GM12878 (cell line): ENCODE results near the gene CADM2. TPM values are rescaled to one million over a fixed set of nuclear protein-coding genes. Genes with fewer than 3 reads are reported as not detected.

ENCODE experiments used
- ATAC-seq: fragments of 200-7000 bp; cut with Tn5 transposase; 3 replicates; pipeline ENCODE4 v1.9.1; 2020; ENCODE audit warnings: mild to moderate bottlenecking, moderate library complexity
- BruUV-seq: library from RNA; stranded (reverse); fragments of 400-500 nt; replicated peaks from 2 replicates; lab custom pipeline; 2021; lab: Mats Ljungman, UMichigan
- CTCF ChIA-PET: fragments of 300-600 bp; sonication (Branson Sonifier 250); formaldehyde crosslinking; extraction: SDS; loops from one replicate; lab custom pipeline; 2021; ENCODE audit warnings: inconsistent platforms; lab: Yijun Ruan, JAX
- POLR2A ChIA-PET: fragments of 350-600 bp; formaldehyde crosslinking; extraction: SDS; loops from one replicate; lab custom pipeline; 2021; ENCODE audit warnings: inconsistent platforms; lab: Charles Lee
- RAD21 ChIA-PET: fragments of 300-600 bp; sonication (Branson Sonifier 250); formaldehyde crosslinking; loops from one replicate; lab custom pipeline; 2023; ENCODE audit warnings: antibody characterized with exemption; ENCODE audit not compliant: unreplicated experiment; lab: Charles Lee
- SMC1A ChIA-PET: fragments of 300-600 bp; sonication (Branson Sonifier 250); formaldehyde crosslinking; loops from one replicate; lab custom pipeline; 2023; ENCODE audit not compliant: unreplicated experiment, uncharacterized antibody; lab: Charles Lee
- DNase-seq: peaks from one replicate; pipeline ENCODE4 v3.0.0-alpha.2; 2011; ENCODE audit warnings: low read depth, low spot score
- FAIRE-seq: peaks from 3 replicates; lab custom pipeline; 2011; peaks lifted over from hg19 to GRCh38; lab: Jason Lieb, UNC
- H2AFZ ChIP-seq: 2 replicates; pipeline ENCODE4 v1.6.0; 2011; ENCODE audit warnings: low read depth, low read length, control low read depth; ENCODE audit not compliant: control insufficient read depth
- H3K27ac ChIP-seq: 2 replicates; pipeline ENCODE4 v1.5.1; 2011; ENCODE audit warnings: control low read depth; ENCODE audit not compliant: control insufficient read depth, insufficient read depth
- H3K27me3 ChIP-seq, 2 experiments: replicated peaks in 1 of 2; 2 replicates each; pipeline versions ENCODE4 v1.6.0 to v1.6.1; 2011; ENCODE audit warnings: low read length in 1 of 2; ENCODE audit not compliant: control insufficient read depth in 2 of 2, insufficient read depth in 2 of 2
- H3K36me3 ChIP-seq, 2 experiments: 2 replicates each; pipeline ENCODE4 v1.5.1; 2011; ENCODE audit warnings: low read length in 1 of 2; ENCODE audit not compliant: control insufficient read depth in 2 of 2, insufficient read depth in 2 of 2
- H3K4me1 ChIP-seq: 2 replicates; pipeline ENCODE4 v1.6.1; 2011; ENCODE audit warnings: mild to moderate bottlenecking, low read length, moderate library complexity, mixed read lengths; ENCODE audit not compliant: control insufficient read depth, insufficient read depth
- H3K4me2 ChIP-seq: 2 replicates; pipeline ENCODE4 v1.6.0; 2011; ENCODE audit warnings: control low read depth; ENCODE audit not compliant: control insufficient read depth, insufficient read depth
- H3K4me3 ChIP-seq: fragments of 200-600 bp; sonication (generic); 2 replicates; pipeline ENCODE4 v1.5.1; 2016
- H3K79me2 ChIP-seq: 2 replicates; pipeline ENCODE4 v1.6.0; 2011; ENCODE audit warnings: low read length; ENCODE audit not compliant: control insufficient read depth, insufficient read depth
- H3K9ac ChIP-seq: 2 replicates; pipeline ENCODE4 v1.8.0; 2011; ENCODE audit warnings: low read length, control low read depth, mixed read lengths; ENCODE audit not compliant: control insufficient read depth, insufficient read depth
- H3K9me3 ChIP-seq: replicated peaks from 3 replicates; pipeline ENCODE4 v1.5.1; 2011; ENCODE audit warnings: mild to moderate bottlenecking, low read length; ENCODE audit not compliant: control insufficient read depth, insufficient read depth
- H4K20me1 ChIP-seq: 2 replicates; pipeline ENCODE4 v1.6.0; 2011; ENCODE audit not compliant: control insufficient read depth, insufficient read depth
- ASH2L ChIP-seq: fragments of 300-600, 200-600 bp; sonication (generic); IDR thresholded peaks from 2 replicates; pipeline ENCODE4 v1.6.1; 2017; ENCODE audit warnings: low read depth, mild to moderate bottlenecking, borderline replicate concordance
- BCL11A ChIP-seq: IDR thresholded peaks from 2 replicates; pipeline ENCODE4 v1.6.1; 2011; ENCODE audit warnings: low read depth, low read length
- CEBPZ ChIP-seq: fragments of 150-350 bp; IDR thresholded peaks from 2 replicates; pipeline ENCODE4 v1.6.1; 2016; ENCODE audit warnings: low read depth, low read length
- FOXM1 ChIP-seq: IDR thresholded peaks from 2 replicates; pipeline ENCODE4 v1.6.1; 2012; ENCODE audit warnings: low read depth, mild to moderate bottlenecking, inconsistent platforms, low read length, moderate library complexity
- HDAC2 ChIP-seq: fragments of 200-600 bp; sonication (generic); IDR thresholded peaks from 2 replicates; pipeline ENCODE4 v1.6.1; 2017
- IKZF2 ChIP-seq, 2 experiments: fragments of 450-650 bp; IDR thresholded peaks; 2 replicates each; pipeline ENCODE4 v1.6.1; 2017; ENCODE audit warnings: mild to moderate bottlenecking in 2 of 2, moderate library complexity in 2 of 2
- MAX ChIP-seq: IDR thresholded peaks from 2 replicates; pipeline ENCODE4 v1.6.1; 2012; ENCODE audit warnings: low read depth, low read length, improper control_type of control experiment
- MEF2A ChIP-seq: IDR thresholded peaks from 2 replicates; pipeline ENCODE4 v1.6.1; 2011; ENCODE audit warnings: low read depth, mild to moderate bottlenecking, low read length, moderate library complexity; ENCODE audit not compliant: insufficient read depth
- POLR2A ChIP-seq: IDR thresholded peaks from 2 replicates; pipeline ENCODE4 v1.6.1; 2011; ENCODE audit warnings: low read depth, mild to moderate bottlenecking, low read length
- RB1 ChIP-seq: fragments of 450-650 bp; formaldehyde crosslinking; IDR thresholded peaks from 2 replicates; pipeline ENCODE4 v1.6.1; 2017; ENCODE audit warnings: mild to moderate bottlenecking, borderline replicate concordance
- STAT3 ChIP-seq: IDR thresholded peaks from 2 replicates; pipeline ENCODE4 v1.6.1; 2011; ENCODE audit warnings: low read depth, low read length, improper control_type of control experiment
- TCF7 ChIP-seq: IDR thresholded peaks from 2 replicates; pipeline ENCODE4 v1.6.1; 2014; ENCODE audit warnings: antibody characterized with exemption, borderline replicate concordance
- ZNF274 ChIP-seq: IDR thresholded peaks from one replicate; pipeline ENCODE4 v1.8.0; 2011; ENCODE audit not compliant: insufficient read length, insufficient read depth
- WGBS: methylation state at CpG from one replicate; pipeline ENCODE4 v1.1.6; 2016; ENCODE audit warnings: low lambda C conversion rate; ENCODE audit not compliant: insufficient replicate concordance, insufficient coverage; ENCODE audit errors: missing lambda C conversion rate; 5-methylcytosine and 5-hydroxymethylcytosine counted together
- in situ Hi-C: fragments of 300-500 bp; cut with MboI; formaldehyde crosslinking; loops from 9 replicates; pipeline ENCODE4 v1.14.3; 2018; ENCODE audit warnings: mixed read lengths
- intact Hi-C: fragments of 100-400 bp; cut with micrococcal nuclease; formaldehyde crosslinking; loops from one replicate; pipeline ENCODE4 v1.14.2; 2022; ENCODE audit not compliant: unreplicated experiment
- polyA plus RNA-seq, 11 experiments: library from polyadenylated mRNA; depleted of rRNA in 4 of 11; unstranded in 6 of 11; stranded (reverse) in 5 of 11; fragments of >200 nt; fragmentation: Nextera tagmentation in 4 of 11; fragmentation: Illumina TruSeq in 1 of 11; extraction: Ambion mirVana in 4 of 11; extraction: Trizol in 1 of 11; gene quantifications; 1 replicate in 1 of 11; 2 replicates in 10 of 11; pipeline versions ENCODE4 v1.2.1 to v1.2.3, GENCODE V29; 2011 to 2016; ENCODE audit warnings: inconsistent platforms in 2 of 11, missing spikeins in 2 of 11, low read depth in 1 of 11
- total RNA-seq, 4 experiments: library from RNA; depleted of rRNA in 3 of 4; stranded (reverse); fragments of >200 nt in 3 of 4; fragmentation: Illumina TruSeq in 1 of 4; extraction: Trizol in 1 of 4; gene quantifications; 2 replicates each; pipeline versions ENCODE4 v1.2.1 to v1.2.3, GENCODE V29; 2013 to 2021

CADM2 gene
- total and polyA plus RNA-seq, 10 of the 15 experiments (the other 5 are each of a cell fraction or from before 2014, with no cell fraction given): 0.13 TPM; not detected in 9

DNA sequence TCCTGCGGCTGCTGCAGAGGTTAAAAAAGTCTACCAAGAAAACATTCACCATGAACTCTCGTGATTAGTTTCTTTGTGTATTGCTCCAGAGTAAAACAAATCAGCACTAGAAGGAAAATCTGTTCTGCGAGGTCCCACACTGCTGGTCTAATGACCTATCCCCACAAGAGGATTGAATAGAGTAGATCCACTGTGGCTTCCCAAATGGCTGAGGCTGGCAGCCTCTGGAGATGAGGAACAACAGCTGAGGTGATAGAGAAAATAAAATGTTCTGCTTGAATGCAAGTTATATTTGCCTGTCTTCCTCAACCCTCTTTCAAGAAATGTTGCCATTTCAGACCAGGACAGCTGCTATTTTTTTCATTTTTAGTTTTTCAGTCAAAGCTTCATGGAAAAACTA is 883.3 kb downstream of the CADM2 start:
- RAD21 ChIA-PET: no interaction called here
- Histone ChIP-seq H3K27ac (no peak overlapping the region), H3K79me2 (no peaks in the 10 kb centered on the region), H3K9ac (no peak overlapping the region), H3K9me3 (no peaks in the 10 kb centered on the region), H4K20me1 (no peaks in the 10 kb centered on the region), H3K27me3 (no peaks in the 10 kb centered on the region), H3K36me3 (no peaks in the 10 kb centered on the region), H2AFZ (no peak overlapping the region), H3K4me1 (no peaks in the 10 kb centered on the region), H3K4me3 (no peak overlapping the region), H3K4me2 (no peak overlapping the region)
- DNase-seq: no peak
- CTCF ChIA-PET: no interaction called here
- TF ChIP-seq FOXM1: no peak
- no peak for TF ChIP-seq BCL11A
- no peak for TF ChIP-seq RB1
- TF ChIP-seq POLR2A: no peak
- no peak for TF ChIP-seq ASH2L
- TF ChIP-seq IKZF2 (IDR thresholded peaks at IDR 0.05): no peak
- no peak for TF ChIP-seq HDAC2
- TF ChIP-seq STAT3: no peak
- TF ChIP-seq ZNF274: no peak
- no peak for TF ChIP-seq CEBPZ
- TF ChIP-seq TCF7: no peak
- TF ChIP-seq MAX: no peak
- TF ChIP-seq MEF2A: no peak
- BruUV-seq: no TSS peak
- SMC1A ChIA-PET: no interaction called here
- FAIRE-seq: no peak
- intact Hi-C loops: no loop called here
- in situ Hi-C loops: no loop called here
- no peak for ATAC-seq
- 4% methylated on average over 3 of the region's 3 CpGs for WGBS
- POLR2A ChIA-PET: no interaction called here
